Measurements from ENCODE around the gene PMEL.
"Not testable (repeated sequence)": the region's sequence is repeated elsewhere in the genome, so short reads cannot be mapped to it uniquely, and the experiment has no call there.

PMEL gene

DNA sequence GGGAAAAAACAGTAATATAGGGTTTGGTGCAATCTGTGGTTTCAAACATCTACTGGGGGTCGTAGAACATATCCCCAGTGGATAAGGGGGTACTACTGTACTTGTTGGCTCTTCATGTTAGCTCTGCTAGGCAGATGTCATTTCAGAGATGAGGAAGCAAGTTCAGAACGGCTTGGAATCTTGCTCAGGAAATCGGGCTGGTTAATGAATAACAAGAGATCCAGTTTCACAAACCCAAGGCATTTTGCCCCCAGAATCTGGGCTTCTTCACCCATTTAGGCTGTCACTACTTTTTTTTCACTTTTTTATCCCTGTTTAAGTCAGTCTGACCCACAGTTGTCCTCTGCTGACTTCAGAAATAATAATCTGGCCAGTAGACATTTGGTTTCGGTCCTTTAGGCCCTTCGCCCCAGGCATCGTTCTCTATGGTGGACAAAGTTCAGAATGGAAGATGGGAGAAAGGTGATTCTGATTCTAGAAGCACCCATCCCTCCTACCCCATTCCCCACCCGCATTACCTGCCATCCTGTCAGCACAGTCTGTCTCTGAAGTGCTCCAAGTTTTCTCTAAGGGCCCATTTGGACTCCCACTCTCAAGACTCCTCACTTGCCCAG is 35.8 kb upstream of the PMEL start:
- no peak overlapping the region for H3K27ac ChIP-seq
- no peak for TF ChIP-seq ZFX (IDR thresholded peaks at IDR 0.05)
- TF ChIP-seq, protein P1, sequence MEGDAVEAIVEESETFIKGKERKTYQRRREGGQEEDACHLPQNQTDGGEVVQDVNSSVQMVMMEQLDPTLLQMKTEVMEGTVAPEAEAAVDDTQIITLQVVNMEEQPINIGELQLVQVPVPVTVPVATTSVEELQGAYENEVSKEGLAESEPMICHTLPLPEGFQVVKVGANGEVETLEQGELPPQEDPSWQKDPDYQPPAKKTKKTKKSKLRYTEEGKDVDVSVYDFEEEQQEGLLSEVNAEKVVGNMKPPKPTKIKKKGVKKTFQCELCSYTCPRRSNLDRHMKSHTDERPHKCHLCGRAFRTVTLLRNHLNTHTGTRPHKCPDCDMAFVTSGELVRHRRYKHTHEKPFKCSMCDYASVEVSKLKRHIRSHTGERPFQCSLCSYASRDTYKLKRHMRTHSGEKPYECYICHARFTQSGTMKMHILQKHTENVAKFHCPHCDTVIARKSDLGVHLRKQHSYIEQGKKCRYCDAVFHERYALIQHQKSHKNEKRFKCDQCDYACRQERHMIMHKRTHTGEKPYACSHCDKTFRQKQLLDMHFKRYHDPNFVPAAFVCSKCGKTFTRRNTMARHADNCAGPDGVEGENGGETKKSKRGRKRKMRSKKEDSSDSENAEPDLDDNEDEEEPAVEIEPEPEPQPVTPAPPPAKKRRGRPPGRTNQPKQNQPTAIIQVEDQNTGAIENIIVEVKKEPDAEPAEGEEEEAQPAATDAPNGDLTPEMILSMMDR (conservative IDR thresholded peaks at IDR 0.05) = no peak

DNA sequence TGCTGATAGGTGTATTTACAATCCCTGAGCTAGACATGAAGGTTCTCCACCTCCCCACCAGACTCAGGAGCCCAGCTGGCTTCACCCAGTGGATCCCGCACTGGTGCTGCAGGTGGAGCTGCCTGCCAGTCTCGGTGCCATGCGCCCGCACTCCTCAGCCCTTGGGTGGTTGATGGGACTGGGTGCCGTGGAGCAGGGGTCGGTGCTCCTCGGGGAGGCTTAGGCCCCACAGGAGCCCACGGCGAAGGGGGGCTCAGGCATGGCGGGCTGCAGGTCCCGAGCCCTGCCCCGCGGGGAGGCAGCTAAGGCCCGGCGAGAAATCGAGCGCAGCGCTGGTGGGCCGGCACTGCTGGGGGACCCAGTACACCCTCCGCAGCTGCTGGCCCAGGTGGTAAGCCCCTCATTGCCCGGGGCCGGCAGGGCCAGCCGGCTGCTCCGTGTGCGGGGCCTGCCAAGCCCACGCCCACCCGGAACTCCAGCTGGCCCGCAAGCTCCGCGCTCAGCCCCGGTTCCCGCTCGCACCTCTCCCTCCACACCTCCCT is 34.2 kb upstream of the PMEL start:
- not testable (repeated sequence) for H3K27ac ChIP-seq

GRCh38 chr12:55999522-55999921 is 33.7 kb upstream of the PMEL start:
- not testable (repeated sequence) for H3K27ac ChIP-seq

DNA sequence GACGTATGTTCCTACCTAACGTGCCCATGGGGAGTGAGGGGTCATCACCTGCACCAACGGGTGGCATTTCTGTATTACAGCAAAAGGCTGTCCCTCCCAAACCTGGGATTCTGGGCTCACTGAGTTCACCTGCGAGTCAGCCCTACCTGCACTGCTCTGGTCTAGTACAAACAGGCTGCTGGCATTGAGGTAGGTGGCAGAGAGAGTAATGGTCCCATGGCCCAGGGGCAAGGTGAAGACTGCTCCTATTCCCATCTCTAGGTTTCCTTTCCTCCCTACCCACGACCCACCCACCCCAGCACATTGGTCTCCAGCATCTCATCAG is 31.7 kb upstream of the PMEL start:
- TF ChIP-seq, protein P1 (conservative IDR thresholded peaks at IDR 0.05) = no peak
- TF ChIP-seq ZFX (IDR thresholded peaks at IDR 0.05) = no peak
- peak overlapping the region; percentile 85 for H3K27ac ChIP-seq

- TF ChIP-seq, protein P1 (conservative IDR thresholded peaks at IDR 0.05) = no peak
- TF ChIP-seq ZFX (IDR thresholded peaks at IDR 0.05) = no peak
- H3K27ac ChIP-seq = peak within 1 kb of the TSS; percentile 85
Observed at GRCh38 chr12:55996715-55997534, 31.1 kb upstream of the PMEL start, which contains the start of gene SUOX. Gene SUOX, plus strand, starts transcription at chr12:55997276. Its CDS starts 4,946 bp downstream, at chr12:56002222.

GRCh38 chr12:55996201-55996714 is 30.4 kb upstream of the PMEL start:
- peak overlapping the region; percentile 85 for H3K27ac ChIP-seq

GRCh38 chr12:55995366-55995765 is 29.5 kb upstream of the PMEL start:
- TF ChIP-seq, protein P1 (conservative IDR thresholded peaks at IDR 0.05) = no peak
- no peak for TF ChIP-seq ZFX (IDR thresholded peaks at IDR 0.05)
- no peak overlapping the region for H3K27ac ChIP-seq

More at GRCh38 chr12:55996201-55996714, 30.4 kb upstream of the PMEL start:
- TF ChIP-seq, protein P1 (conservative IDR thresholded peaks at IDR 0.05) = peak; percentile 93
- TF ChIP-seq ZFX (IDR thresholded peaks at IDR 0.05) = no peak

DNA sequence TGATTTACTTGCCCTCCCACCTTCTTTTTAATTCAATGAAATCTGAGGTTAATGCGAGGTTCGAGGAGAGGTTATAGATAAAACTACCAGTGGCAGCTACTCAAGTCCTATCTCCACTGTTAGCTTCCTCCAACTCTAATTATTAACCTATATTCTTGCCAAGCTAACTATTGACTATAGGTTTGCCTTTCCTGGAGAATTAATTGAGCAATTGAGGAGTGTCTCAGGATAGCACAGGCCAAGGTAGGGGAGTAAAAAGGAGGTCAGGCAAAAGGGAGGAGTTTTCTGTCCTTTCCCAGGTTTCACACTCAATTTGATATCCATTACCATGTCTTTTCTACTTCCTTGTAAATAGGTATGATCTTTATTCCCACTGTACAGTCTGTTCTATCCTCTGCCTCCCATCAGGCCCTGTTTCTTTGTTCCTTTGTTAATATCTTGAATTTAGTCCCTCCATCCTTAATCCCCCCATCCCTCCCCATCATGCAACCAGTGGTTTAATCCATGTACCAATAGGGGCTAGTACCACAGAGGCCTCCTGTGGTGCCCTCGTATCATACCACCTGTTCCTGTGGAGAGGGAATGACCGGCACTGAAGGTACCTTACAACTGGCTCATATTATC is 27.5 kb upstream of the PMEL start:
- H3K27ac ChIP-seq = no peak overlapping the region
- TF ChIP-seq, protein P1 (conservative IDR thresholded peaks at IDR 0.05) = no peak
- no peak for TF ChIP-seq ZFX (IDR thresholded peaks at IDR 0.05)
